ENCODE measurements around the gene GOLGA2.

GOLGA2 gene

DNA sequence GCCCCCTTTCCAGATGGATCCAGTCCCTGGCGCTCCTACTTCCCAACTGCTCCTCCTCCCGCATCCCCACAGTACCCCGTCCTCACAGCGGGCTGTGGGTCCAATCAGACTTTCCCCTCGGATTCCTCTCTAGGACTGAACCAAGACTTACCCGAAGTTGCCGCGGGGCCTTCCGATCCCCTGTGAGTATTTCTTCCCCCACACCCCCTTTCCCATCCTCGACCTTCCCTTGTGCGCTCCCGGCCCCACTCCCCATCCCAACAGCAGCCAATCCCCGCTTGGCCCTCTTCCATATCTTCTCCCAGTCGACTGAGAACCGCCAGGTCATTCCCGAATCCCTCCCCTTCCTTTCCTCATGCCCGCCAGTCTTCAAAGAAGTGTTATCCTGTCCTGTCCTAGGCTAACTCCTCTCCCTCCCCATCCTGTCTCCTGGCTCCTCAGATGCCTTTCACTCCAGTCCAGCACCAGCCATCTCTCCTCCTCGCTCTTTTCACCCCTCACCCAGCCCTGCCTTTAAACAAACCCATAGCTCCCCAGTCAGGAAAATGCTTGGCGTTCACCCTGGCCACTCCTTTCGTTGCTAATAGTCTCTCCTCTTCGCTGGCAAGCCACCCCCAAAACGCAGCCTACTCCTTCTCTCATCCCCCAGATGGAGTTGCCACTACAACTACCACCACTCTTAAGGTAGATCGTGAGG, 915 bp upstream of the GOLGA2 start:
- Histone ChIP-seq H3K36me3 (peaks cover 18% of the 10 kb centered on the region), H3K9me3 (no peaks in the 10 kb centered on the region), H3K27me3 (no peaks in the 10 kb centered on the region), H3K27ac (peak overlapping the region; percentile 85), H3K4me3 (ENCODE audit: low read depth in 1 of 2, low read length in 1 of 2) (peak overlapping the region; percentile 79 to 87), H3K4me1 (ENCODE audit: control insufficient read depth in 1 of 2, insufficient read depth in 1 of 2, low read depth in 1 of 2, low read length in 1 of 2) (peaks cover 19 to 21% of the 10 kb centered on the region in 2 experiments)
- TF ChIP-seq, protein P1, sequence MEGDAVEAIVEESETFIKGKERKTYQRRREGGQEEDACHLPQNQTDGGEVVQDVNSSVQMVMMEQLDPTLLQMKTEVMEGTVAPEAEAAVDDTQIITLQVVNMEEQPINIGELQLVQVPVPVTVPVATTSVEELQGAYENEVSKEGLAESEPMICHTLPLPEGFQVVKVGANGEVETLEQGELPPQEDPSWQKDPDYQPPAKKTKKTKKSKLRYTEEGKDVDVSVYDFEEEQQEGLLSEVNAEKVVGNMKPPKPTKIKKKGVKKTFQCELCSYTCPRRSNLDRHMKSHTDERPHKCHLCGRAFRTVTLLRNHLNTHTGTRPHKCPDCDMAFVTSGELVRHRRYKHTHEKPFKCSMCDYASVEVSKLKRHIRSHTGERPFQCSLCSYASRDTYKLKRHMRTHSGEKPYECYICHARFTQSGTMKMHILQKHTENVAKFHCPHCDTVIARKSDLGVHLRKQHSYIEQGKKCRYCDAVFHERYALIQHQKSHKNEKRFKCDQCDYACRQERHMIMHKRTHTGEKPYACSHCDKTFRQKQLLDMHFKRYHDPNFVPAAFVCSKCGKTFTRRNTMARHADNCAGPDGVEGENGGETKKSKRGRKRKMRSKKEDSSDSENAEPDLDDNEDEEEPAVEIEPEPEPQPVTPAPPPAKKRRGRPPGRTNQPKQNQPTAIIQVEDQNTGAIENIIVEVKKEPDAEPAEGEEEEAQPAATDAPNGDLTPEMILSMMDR (IDR thresholded peaks at IDR 0.05): no peak

DNA sequence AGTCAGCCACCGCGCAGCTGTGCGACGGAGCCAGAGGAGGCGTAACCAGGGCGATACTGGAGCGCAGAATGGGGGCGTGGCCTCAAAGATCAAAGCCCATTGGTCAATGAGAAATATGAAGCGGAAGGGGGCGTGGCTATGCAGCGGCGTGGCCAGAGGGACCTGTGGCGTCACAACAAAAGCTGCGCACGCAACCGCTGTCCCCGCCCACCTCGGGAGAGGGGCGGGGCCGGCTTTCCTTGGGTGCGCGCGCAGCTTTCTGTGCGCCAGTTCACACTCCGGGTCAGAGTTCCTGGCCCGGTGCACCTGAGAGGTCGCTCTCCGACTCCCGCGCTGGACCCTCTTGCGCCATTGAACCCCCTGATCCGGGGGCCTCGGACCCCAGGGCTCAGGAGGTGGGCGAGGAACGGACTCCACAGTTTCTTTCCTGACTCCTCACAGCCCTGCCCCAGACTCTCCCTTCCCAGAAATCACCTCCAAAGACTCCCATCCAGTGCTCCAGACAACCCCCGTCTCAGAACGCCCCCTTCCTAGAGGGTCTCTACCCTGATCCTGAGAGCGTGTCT, 284 bp upstream of the GOLGA2 start, which contains the start of gene SWI5:
Gene SWI5 (plus strand): TSS at position 269 of the 566 bp plus-strand sequence.
- TF ChIP-seq, protein P1 (IDR thresholded peaks at IDR 0.05): no peak
- H3K36me3 ChIP-seq: peaks cover 24% of the 10 kb centered on the region
- no peaks in the 10 kb centered on the region for H3K27me3 ChIP-seq
- no peaks in the 10 kb centered on the region for H3K9me3 ChIP-seq
- peak within 1 kb of the TSS; percentile 79 to 87 for H3K4me3 ChIP-seq (ENCODE audit: low read depth in 1 of 2, low read length in 1 of 2)
- H3K4me1 ChIP-seq (ENCODE audit: control insufficient read depth in 1 of 2, insufficient read depth in 1 of 2, low read depth in 1 of 2, low read length in 1 of 2): peaks cover 19 to 21% of the 10 kb centered on the region in 2 experiments
- H3K27ac ChIP-seq: peak within 1 kb of the TSS; percentile 85

DNA sequence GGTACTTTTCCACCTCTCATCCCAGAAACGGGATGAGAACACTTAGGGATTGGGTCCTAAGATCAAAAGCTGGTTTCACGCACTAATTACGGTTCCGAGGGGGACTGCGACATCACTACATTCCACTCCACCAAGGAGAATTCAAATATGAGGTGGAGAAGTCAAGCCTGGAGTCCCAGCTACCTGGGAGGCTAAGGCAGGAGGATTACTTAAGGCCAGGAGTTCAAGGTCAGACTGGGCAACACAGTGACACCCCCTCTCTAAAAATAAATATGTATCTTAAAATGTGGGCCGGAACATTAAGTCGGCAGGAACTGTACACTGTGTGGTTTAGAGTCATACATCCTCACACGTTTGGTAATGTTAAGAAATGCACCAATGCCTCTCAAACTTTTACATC, 1.6 kb downstream of the GOLGA2 start:
- Histone ChIP-seq H3K27ac (no peak overlapping the region), H3K27me3 (no peaks in the 10 kb centered on the region), H3K36me3 (peaks cover 37% of the 10 kb centered on the region), H3K4me3 (ENCODE audit: low read depth in 1 of 2, low read length in 1 of 2) (no peak overlapping the region), H3K4me1 (ENCODE audit: control insufficient read depth in 1 of 2, insufficient read depth in 1 of 2, low read depth in 1 of 2, low read length in 1 of 2) (peaks cover 19 to 21% of the 10 kb centered on the region in 2 experiments), H3K9me3 (no peaks in the 10 kb centered on the region)
- TF ChIP-seq, protein P1 (IDR thresholded peaks at IDR 0.05): no peak

DNA sequence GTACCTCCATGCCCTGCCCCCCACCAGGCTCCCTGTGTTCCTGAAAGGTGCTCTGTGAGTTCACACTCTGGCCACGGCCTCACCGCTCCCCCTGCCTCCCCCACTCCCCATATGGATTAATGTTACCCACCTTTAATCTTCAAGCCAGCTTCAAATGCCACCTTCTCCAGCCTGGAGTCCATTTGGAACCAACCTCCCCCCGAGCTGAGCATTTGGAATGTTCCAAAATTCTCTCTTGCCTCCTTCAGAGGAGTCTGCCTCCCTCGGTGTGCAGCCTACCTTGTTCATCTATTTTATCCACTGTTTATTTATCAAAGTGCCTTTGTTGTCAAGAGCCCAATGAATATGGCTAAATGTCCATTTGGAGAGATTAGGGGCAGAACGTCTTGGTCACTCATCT, 4.3 kb downstream of the GOLGA2 start:
- peaks cover 13 to 15% of the 10 kb centered on the region in 2 experiments for H3K4me1 ChIP-seq (ENCODE audit: control insufficient read depth in 1 of 2, insufficient read depth in 1 of 2, low read depth in 1 of 2, low read length in 1 of 2)
- peaks cover 65% of the 10 kb centered on the region for H3K36me3 ChIP-seq
- H3K27me3 ChIP-seq: no peaks in the 10 kb centered on the region
- TF ChIP-seq, protein P1 (IDR thresholded peaks at IDR 0.05): no peak
- H3K4me3 ChIP-seq (ENCODE audit: low read depth in 1 of 2, low read length in 1 of 2): no peak overlapping the region
- no peak overlapping the region for H3K27ac ChIP-seq
- H3K9me3 ChIP-seq: no peaks in the 10 kb centered on the region

DNA sequence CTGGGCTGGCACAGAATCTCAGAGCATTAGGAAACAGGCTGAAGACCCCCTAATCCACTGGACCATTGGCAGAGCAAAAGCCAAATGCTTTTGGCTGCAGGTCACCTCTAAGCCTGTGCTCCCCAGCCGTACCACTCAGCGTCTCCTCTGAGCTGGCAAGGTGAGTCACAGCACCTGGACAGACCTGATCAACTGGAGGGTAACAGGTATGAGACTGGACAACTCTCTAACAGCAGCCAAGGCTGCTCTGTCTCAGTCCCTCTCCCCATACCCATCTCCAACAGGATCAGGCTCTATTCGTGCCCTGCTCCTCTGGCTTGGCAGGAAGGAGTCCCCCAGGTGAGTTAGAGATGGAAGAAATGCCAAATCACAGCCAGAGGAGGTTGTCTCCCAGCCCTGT, 4.7 kb downstream of the GOLGA2 start:
- TF ChIP-seq, protein P1 (IDR thresholded peaks at IDR 0.05): no peak
- no peaks in the 10 kb centered on the region for H3K9me3 ChIP-seq
- H3K4me1 ChIP-seq (ENCODE audit: control insufficient read depth in 1 of 2, insufficient read depth in 1 of 2, low read depth in 1 of 2, low read length in 1 of 2): peaks cover 10 to 11% of the 10 kb centered on the region in 2 experiments
- no peaks in the 10 kb centered on the region for H3K27me3 ChIP-seq
- peaks cover 69% of the 10 kb centered on the region for H3K36me3 ChIP-seq
- H3K4me3 ChIP-seq (ENCODE audit: low read depth in 1 of 2, low read length in 1 of 2): no peak overlapping the region
- no peak overlapping the region for H3K27ac ChIP-seq
